ENCODE data around the gene GPANK1.
A peak's percentile ranks its signal among the peaks of the same experiment; 100 is the strongest.
"Not testable (repeated sequence)": the region's sequence is repeated elsewhere in the genome, so short reads cannot be mapped to it uniquely, and the experiment has no call there.

Gene GPANK1

DNA sequence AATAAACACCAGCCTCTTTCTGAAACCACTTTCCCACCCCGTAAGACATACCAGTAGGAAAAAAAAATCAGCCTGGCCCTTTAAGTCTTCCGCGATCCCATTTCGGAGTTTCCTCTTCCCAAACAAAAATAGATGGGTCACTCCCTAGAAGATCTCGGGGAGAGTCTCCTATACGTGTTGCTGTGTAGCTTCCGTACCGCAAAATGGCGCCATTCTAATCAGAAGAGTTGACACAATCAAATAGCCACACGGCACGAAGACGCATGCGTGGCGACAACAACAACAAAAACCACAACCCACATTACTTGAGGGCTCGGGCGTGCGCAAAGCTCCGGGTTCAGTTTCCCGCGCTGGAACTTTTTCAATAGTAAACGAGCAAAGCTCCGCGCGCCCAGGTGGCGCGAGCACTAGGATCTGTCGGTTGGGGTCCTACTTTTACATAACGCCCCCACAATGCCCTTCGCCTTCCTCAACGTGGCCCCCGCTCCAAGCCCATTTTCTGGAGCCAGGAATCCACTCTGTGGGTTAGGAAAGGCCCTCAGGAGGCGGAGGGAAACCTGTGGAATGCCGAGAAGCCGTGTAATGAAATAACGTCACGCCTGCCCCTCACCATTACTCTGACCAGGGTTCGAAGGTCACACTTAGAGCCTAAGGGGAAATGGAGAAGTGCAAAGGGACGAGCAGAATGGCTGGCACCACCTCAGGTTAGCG lies at the start of gene GPANK1:
GPANK1 (minus strand) TSS at position 208 of the 711 bp plus-strand sequence. CDS start 519 bp downstream, outside the sequence.
- DNase-seq = peak; percentile 90

GRCh38 chr6:31713991-31714684 lies 49.3 kb upstream of the GPANK1 start:
- DNase-seq = no peak

DNA sequence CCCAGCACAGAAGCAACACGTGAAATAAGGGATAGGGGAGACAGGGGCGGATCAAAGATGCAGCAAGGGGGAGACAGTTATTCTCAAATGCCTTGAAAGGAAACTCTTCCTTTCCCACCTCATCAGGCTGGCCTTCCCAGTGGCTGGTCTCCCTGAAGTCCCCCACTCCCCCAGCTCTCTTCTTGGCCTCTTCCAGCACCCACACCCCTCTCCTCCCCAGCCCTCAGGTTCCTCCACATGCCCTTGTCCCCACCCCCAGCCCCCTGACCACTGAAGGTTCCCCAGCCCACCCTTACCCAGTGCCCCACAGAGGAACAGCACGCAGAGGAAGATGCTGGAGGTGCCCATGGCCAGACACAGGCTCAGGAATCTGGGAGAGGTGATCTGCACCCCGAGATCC lies 48.7 kb upstream of the GPANK1 start:
- DNase-seq = no peak

DNA sequence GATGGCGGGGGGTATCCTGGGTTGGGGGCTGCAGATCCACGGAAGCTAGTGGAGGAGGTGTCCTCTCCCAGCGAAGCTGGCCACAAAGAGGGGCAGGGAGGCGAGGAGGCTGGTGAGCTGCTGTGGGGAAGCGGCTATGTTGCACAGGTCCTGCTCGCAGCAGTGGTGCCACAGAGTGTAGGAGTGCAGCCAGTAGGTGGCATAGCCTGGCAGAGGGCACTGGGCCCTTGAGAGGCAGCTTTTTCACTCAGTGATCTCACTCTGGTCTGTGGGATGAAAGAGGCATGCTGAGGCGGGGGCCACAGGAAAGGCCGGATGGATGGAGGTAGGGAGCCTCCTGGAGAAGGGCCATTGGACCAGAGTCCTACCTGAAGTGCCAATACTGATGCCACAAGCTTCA lies 47.5 kb upstream of the GPANK1 start:
- DNase-seq = no peak

DNA sequence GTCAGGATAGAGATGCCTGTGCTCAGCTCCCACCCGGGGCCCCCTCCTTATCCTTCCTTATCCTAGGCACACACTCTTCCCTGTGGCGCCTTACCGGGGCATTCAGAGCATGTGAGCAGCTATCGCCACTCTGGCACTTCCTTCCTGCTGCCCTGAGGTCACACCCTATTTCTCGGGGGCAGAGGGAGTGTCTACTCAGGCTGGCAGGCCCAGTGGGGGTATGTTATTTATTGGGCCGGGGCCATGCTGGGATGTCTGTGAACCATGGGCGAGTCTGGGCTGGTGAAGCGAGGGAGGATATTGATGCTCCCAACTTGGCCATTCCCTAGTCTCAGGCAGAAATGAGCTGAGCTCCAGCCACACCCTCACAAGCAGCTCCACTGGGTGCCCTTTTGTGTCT lies 46.4 kb upstream of the GPANK1 start:
- DNase-seq = peak; percentile 32

GRCh38 chr6:31710523-31711219 lies 45.9 kb upstream of the GPANK1 start:
- no peak for DNase-seq

DNA sequence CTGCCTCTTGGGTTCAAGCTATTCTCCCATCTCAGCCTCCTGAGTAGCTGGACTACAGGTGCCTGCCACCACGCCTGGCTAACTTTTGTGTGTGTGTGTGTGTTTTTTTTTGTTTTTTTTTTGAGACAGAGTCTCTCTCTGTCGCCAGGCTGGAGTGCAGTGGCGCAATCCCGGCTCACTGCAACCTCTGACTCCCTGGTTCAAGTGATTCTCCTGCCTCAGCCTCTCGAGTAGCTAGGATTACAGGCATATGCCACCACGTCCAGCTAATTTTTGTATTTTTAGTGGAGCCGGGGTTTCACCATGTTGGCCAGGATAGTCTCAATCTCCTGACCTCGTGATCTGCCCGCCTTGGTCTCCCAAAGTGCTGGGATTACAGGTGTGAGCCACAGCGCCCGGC lies 44.4 kb upstream of the GPANK1 start:
- DNase-seq = not testable (repeated sequence)

- no peak for DNase-seq
Measured at GRCh38 chr6:31708224-31708623, 43.4 kb upstream of the GPANK1 start.

DNA sequence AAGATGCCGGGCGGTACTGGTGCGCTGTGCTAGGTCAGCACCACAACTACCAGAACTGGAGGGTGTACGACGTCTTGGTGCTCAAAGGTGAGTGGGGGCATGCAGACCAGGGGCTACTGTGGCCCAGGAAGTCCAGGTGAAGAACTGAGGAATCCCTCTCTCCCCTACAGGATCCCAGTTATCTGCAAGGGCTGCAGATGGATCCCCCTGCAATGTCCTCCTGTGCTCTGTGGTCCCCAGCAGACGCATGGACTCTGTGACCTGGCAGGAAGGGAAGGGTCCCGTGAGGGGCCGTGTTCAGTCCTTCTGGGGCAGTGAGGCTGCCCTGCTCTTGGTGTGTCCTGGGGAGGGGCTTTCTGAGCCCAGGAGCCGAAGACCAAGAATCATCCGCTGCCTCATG lies 42.9 kb upstream of the GPANK1 start:
- DNase-seq = no peak

DNA sequence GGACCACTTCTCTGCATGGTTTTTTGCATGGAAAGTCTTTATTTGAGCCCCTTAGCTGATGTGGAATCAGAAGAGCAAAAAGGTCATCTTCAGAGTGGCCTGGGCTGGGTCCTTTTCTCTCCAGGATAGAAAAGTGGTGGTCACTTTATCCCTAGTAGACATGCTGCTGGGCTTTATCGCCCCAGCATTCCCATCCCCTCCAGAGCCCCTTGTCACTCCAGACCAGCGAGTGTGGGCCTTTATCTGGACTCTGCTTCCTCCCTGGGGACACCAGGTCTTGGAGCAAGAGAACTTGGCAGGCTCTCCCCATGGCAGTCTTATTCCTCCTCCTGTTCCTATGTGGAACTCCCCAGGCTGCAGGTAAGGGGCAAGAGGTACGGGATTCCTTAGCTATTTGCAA lies 41.8 kb upstream of the GPANK1 start, which contains the start of gene LY6G6F:
LY6G6F (plus strand) TSS at position 268 of the 400 bp plus-strand sequence; CDS start at position 309, 41 bp downstream.
- no peak for DNase-seq

GRCh38 chr6:31705931-31706330 lies 41.1 kb upstream of the GPANK1 start:
- no peak for DNase-seq

- peak; percentile 98 for DNase-seq
Measured at GRCh38 chr6:31702819-31703716, 38.3 kb upstream of the GPANK1 start, which contains the start of gene ABHD16A. ABHD16A (minus strand) TSS chr6:31703324; CDS start chr6:31703281, 43 bp downstream.

DNA sequence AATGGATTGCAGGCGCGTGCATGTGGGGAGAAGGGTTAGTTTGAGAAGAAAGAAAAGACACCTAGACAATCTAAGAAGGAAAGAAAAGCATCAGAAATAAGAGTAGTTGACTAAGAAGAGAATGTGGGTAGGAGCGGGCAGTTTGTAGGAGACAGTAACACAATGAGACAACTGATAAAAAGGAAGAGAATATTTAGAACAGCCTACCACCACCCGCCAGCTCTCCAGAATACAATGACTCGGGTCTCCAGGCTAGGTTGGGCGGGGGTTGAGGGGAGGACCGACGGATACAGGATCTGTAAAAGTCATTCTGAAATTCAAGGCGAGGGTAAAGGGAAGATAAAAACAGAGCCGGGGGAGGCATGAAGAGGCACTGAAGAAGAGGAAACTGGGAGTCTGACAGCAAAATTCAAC lies 37.6 kb upstream of the GPANK1 start:
- no peak for DNase-seq

GRCh38 chr6:31701666-31702404 lies 37.0 kb upstream of the GPANK1 start:
- DNase-seq = no peak

GRCh38 chr6:31700740-31701401 lies 36.1 kb upstream of the GPANK1 start:
- DNase-seq = no peak

DNA sequence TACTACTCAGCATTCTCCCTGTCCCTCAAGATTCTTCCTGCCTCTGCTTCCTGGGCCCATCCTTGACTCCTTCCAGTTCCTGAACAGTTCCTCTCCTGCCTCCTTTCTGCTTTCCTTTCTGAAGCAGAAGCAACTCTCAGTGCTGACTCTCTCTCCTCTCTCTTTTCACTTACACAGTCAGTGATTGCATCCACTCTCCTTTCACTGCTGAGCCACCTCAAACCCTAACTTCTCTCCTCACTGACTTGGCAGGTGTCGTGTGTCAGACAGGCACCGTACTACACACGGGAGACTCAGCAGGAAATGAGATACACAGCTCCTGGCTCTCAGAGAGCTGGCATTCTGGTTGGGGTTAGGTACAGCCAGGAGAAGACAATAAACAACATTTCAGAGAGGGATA lies 32.8 kb upstream of the GPANK1 start:
- no peak for DNase-seq

DNA sequence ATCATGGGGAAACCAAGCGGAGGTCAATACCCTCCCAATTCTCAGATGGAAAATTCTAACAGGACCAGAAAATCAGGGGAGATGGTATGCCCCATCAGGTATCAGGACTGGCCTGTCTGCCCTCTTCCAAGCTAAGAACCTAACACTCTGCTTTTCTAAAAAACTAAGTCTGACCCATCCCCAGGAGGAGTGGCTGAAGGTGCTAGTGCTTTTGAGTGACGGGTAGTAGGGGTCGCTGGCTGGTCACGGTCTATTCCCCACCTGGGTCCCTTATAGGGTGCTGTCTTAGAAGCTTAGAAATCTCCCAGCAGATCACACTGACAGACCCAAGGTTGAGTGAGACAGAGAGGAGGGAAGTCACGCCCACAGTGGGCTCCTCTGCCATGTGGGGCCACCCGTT lies 28.7 kb upstream of the GPANK1 start:
- no peak for DNase-seq

- DNase-seq = no peak
Measured at GRCh38 chr6:31692886-31693285, 28.1 kb upstream of the GPANK1 start.

DNA sequence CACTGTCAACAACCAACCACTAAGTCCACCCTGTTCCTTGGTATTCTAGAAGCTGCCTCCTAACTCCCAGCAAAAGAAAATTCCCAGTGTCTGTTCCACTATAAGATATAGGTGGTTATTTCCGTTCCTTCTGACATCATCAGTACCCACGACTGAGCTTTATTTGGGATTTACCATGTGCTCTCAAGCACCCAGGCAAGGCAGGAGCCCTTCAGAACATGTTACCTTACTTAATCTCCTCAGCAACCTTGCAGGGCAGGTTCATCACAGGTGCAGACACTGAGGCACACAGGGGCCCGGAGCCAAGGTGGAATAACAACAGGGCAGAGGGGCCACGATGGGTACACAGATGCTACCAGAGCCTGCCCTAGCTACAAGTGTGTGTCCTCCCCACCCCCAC lies 27.6 kb upstream of the GPANK1 start:
- DNase-seq = no peak

DNA sequence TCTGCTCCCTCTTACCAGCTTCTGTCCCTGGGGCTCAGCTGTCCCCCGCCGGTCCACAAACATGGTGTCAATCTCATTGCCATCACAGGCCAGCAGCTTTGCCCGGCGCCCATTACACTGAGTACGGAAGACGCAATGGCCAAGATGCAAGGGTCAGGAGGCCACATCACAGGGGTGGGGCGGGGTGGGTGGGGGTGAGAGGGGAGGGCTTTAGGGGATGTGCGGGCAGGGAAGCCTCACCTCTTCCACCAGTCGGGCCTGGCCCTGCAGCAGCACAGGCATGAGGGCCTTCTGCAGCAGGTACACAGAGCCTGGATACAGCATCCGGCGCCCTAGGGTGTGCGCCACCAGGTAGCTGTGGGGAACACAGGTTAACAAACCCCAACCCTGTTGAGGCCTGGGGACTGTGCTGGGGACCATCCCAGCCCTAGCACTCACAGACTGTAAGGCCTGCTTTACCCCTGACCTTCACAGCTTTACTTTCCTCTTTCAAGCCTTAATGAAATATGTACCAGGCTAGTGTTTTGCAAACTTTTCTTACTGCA lies 26.8 kb upstream of the GPANK1 start:
- no peak for DNase-seq

DNA sequence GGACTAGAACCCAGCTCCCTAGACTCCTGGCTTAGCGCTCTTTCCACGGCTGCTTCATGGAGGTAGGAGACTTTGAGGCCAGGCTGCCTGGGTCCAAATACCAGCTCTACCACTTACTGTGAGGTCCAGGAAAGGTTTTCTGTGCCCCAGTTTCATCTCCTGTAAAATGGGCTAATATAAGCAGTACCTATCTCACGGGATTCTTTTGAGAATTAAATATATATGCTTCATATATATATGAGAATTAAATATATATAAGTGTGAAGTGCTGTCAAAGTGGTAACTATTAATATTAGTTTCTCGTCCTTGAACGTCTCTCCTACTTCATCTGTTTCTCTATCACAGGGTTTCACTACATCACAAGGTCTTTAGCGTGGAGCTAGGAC lies 26.3 kb upstream of the GPANK1 start:
- DNase-seq = no peak
